GM18520 (cell line): Measurements from ENCODE around the gene CARS2.
A peak's percentile ranks its signal among the peaks of the same experiment; 100 is the strongest.

Source experiments
- ATAC-seq: cut with Tn5 transposase; IDR thresholded peaks from one replicate; pipeline ENCODE4 v1.9.1; 2021; ENCODE audit not compliant: unreplicated experiment

The CARS2 gene, protein sequence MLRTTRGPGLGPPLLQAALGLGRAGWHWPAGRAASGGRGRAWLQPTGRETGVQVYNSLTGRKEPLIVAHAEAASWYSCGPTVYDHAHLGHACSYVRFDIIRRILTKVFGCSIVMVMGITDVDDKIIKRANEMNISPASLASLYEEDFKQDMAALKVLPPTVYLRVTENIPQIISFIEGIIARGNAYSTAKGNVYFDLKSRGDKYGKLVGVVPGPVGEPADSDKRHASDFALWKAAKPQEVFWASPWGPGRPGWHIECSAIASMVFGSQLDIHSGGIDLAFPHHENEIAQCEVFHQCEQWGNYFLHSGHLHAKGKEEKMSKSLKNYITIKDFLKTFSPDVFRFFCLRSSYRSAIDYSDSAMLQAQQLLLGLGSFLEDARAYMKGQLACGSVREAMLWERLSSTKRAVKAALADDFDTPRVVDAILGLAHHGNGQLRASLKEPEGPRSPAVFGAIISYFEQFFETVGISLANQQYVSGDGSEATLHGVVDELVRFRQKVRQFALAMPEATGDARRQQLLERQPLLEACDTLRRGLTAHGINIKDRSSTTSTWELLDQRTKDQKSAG

DNA sequence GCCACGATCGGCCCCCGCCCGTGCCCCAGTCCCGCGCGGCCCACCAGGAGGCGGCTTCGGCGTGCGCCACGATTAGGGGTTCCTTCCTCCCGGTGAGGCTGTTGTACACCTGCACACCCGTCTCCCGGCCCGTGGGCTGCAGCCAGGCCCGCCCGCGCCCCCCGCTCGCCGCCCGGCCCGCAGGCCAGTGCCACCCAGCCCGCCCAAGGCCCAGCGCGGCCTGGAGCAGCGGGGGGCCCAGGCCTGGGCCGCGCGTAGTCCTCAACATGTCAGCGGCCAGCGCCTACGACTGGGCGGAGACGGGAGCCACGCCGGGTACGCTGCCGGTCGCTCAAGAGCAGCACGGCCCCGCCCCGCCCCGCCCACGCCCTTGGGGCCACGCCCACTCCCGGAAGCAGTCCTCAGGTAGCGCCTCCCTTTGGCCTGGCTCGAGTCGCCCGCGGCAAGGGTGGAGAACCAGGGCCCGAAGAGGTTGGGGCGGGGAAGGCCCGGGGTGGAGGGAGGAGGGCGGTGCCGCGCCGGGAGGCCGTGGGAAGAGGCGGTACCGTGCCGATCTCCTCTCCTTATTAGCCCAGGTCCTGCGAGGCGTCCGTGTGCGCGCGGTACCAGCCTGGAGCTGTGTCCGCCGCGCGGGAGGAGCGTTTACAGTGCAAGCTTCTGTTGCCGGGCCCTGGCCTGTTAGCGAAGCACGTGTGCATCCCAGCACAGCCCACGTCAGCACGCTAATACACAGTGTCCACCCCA is at the start of gene CARS2:
Gene CARS2 (minus strand): TSS at position 291 of the 744 bp plus-strand sequence. CDS start 23 bp downstream, at position 268.
- ATAC-seq = peak; percentile 88

DNA sequence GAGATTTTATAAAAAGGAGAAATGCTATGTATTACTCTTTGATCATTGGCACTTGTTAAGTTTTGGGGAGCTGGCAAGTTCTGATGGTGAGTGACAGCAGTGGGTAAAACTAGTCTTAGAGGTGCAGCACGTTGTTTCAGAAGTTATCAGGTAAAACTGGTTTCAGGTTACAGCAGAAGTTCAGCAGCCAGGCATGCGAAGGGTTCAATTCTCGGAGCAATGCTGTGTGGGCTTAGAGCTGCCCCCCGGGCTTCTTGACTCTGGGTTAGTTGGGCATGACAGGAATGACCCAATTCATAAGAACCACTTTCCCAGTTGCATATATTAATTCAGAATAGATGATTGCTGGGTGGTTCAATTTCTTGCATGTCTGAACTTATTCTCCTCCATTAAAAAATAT is 42.4 kb upstream of the CARS2 start:
- ATAC-seq = no peak

- ATAC-seq = no peak
Observed at GRCh38 chr13:110746438-110746837, 40.5 kb upstream of the CARS2 start.

DNA sequence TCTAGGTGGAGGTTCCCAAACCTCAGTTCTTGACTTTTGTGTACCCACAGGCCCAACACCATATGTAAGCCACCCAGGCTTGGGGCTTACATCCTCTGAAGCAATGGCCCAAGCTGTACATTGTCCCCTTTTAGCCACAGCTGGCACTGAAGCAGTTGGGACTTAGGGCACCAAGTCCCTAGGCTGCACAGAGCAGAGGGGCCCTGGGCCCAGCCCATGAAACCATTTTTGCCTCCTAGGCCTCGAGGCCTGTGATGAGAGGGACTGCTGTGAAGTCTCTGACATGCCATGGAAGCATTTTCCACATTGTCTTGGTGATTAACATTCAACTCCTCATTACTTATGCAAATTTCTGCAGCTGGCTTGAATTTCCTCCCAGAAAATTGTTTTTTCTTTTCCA is 37.8 kb upstream of the CARS2 start:
- no peak for ATAC-seq

- no peak for ATAC-seq
Observed at GRCh38 chr13:110737555-110737954, 31.6 kb upstream of the CARS2 start.

DNA sequence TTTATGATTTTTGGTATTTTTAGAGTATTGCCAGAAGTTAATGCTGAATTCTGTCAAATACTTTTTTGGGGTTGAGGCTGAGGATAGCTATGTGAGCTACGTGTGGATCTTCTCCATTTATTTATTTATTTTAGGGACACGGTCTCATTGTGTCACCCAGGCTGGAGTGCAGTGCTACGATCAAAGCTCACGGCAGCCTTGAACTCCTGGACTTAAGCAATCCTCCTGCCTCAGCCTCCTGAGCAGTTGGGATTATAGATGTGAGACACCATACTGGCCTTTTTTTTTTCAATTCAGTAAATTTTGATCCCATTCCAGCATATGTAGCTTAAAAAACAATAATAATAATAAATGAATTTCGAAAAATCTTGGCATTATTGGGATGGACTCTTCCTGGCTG is 28.6 kb upstream of the CARS2 start:
- no peak for ATAC-seq

DNA sequence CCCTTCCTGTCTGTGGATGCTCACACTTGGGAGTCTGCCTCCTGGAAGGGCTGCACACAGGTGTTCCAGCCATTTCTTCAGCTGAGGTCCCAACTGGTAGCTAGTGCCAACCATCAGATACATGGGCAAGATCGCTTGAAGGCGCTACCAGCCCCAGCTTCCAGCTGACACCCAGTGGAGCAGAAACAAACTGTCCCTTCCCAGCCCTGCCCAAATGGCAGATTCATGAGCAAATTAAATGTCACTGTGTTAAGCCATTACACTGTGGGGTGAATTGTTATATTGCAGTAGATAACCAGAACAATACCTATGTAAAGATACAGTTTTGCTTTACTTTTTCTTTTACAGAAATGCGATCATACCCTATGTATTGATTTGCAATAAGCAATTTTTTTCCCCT is 25.2 kb upstream of the CARS2 start:
- ATAC-seq = no peak

- peak; percentile 51 for ATAC-seq
Observed at GRCh38 chr13:110726726-110727125, 20.8 kb upstream of the CARS2 start.

DNA sequence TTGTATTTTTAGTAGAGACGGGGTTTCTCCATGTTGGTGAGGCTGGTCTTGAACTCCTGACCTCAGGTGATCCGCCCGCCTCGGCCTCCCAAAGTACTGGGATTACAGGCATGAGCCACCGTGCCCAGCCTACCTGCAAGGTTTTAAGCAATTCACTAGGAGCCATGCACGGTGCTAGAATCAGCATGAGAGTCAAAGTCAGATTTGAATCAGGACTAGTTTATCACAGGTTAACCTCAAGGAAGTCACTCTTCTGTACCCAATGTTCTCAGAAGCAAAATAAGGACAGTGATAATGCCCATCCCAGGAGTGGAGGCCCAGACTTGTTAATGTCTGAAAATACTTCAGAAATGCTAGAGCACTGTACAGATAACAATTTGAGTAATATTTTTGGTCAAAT is 20.2 kb upstream of the CARS2 start:
- ATAC-seq = peak; percentile 6

DNA sequence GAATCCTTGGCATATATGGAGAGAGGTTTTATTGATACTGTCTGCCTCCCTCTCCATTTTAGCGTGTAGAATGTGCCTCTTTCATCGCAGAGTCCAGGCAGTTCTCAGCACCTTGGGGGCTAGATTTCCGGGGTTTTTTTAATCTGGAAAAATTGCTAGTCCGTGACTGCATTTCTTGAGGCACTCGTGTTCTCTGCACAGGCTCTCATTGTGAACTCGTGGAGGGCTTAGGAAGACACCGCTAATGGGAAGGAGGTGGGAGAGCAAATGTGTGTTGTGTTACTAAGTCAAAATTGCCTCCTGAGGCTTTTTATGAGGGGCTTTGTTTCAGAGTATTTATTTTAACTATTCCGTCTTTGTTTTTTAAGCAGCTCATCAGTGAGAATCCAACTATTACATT is 17.7 kb upstream of the CARS2 start:
- ATAC-seq = no peak

GRCh38 chr13:110722971-110723370 is 17.1 kb upstream of the CARS2 start:
- ATAC-seq = no peak

GRCh38 chr13:110719036-110719710 is 13.3 kb upstream of the CARS2 start:
- ATAC-seq = no peak

DNA sequence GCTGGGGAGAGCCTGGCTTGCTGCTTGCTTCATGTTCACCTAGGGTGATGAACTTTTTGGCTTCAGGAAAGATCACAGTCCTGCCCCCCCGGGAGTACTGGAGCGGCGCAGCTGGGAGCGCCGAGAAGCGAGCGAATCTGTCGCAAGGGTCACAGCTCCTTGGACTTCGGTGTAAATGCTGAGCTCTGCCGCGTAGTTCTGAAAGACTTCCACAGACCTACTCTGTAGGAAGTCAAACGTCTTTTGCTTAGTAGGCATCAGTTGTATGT is 10.3 kb upstream of the CARS2 start:
- ATAC-seq = no peak

DNA sequence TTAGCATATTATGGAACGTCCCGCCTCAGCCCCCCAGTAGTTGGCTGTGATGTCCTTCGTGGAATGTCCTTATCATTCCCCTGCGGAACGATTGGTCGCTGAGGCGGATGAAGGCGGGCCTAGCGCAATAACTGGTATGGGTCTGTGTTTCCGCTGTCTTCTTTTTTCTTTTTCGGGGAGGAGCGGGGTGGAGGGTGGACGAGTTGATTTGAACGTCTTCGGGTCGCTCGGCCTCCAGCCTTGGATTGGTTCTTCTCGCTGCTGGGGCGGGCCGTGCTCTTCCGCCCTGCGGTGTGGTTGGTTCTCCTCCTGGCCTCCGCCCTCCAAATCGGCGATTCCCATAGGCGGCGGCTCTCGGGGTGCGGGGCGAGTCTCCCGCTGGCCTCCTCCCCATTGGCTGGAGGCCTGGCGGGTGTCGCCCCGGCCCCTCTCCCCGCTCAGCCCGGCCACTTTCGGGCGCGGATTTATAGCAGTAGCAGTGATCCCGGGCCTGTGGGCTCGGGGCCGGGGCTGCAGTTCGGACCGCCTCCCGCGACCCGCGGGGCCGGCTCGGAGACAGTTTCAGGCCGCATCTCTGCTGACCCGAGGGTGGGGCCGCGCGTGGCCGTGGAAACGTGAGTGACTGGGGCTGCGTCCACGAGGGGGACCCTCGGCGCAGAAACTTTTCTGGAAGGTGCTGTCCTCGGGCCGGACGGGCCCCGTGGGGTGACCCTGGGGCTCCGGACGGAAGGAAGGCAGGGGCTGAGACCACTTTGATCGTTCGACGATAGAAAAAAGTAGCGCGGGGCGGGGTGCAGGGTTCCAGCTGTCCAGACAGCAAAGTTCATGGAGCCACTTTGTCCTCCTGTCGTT is 9.7 kb upstream of the CARS2 start:
- peak; percentile 42 for ATAC-seq

- ATAC-seq = no peak
Observed at GRCh38 chr13:110714797-110715394, 9.0 kb upstream of the CARS2 start.

GRCh38 chr13:110713981-110714796 is 8.3 kb upstream of the CARS2 start:
- no peak for ATAC-seq

DNA sequence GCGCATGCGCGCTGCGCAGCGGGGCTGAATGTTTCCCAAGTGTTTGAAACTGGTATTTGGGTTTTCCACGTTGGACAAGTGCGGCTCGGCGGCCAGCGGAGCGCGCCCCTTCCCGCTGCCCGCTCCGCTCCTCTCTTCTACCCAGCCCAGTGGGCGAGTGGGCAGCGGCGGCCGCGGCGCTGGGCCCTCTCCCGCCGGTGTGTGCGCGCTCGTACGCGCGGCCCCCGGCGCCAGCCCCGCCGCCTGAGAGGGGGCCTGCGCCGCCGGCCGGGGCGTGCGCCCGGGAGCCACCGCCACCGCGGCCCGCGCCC is 7.7 kb upstream of the CARS2 start, which contains the start of gene ING1:
Gene ING1 (plus strand): TSS at position 59 of the 311 bp plus-strand sequence. CDS start 450 bp downstream, outside the sequence.
- no peak for ATAC-seq

- ATAC-seq = peak; percentile 33
Observed at GRCh38 chr13:110712849-110713641, 7.1 kb upstream of the CARS2 start.
